ENCODE results near the gene VPS26B. TPM values are rescaled to one million over a fixed set of nuclear protein-coding genes. Genes with fewer than 3 reads are reported as not detected.

Gene VPS26B
- total RNA-seq, 1 experiment from 2014 or later = 33.1 TPM

GRCh38 chr11:134196756-134197155 is 27.7 kb upstream of the VPS26B start:
- no TSS peak for BruUV-seq (replicated peaks)
- no peaks in the 10 kb centered on the region for H3K4me1 Mint-ChIP-seq (ENCODE audit: low read depth, unreplicated experiment)
- CTCF ChIA-PET = no interaction called here
- intact Hi-C loops (cut with micrococcal nuclease; ENCODE audit: unreplicated experiment) = no loop called here
- H3K27ac Mint-ChIP-seq (ENCODE audit: unreplicated experiment) = no peak overlapping the region
- TF ChIP-seq CTCF (IDR thresholded peaks at IDR 0.05; ENCODE audit: unreplicated experiment) = no peak
- peaks cover 36% of the 10 kb centered on the region for H3K36me3 Mint-ChIP-seq (ENCODE audit: insufficient read depth, unreplicated experiment)
- DNase-seq = no peak
- no peak overlapping the region for H3K4me3 Mint-ChIP-seq (ENCODE audit: low read depth, unreplicated experiment)
- H3K27me3 Mint-ChIP-seq (ENCODE audit: unreplicated experiment) = no peaks in the 10 kb centered on the region
- no peaks in the 10 kb centered on the region for H3K9me3 Mint-ChIP-seq (ENCODE audit: low read depth, unreplicated experiment)

- Mint-ChIP-seq H3K4me1 (ENCODE audit: low read depth, unreplicated experiment) (no peaks in the 10 kb centered on the region), H3K27me3 (ENCODE audit: unreplicated experiment) (no peaks in the 10 kb centered on the region), H3K36me3 (ENCODE audit: insufficient read depth, unreplicated experiment) (peaks cover 42% of the 10 kb centered on the region), H3K9me3 (ENCODE audit: low read depth, unreplicated experiment) (no peaks in the 10 kb centered on the region), H3K27ac (ENCODE audit: unreplicated experiment) (no peak overlapping the region), H3K4me3 (ENCODE audit: low read depth, unreplicated experiment) (no peak overlapping the region)
- DNase-seq = no peak
- BruUV-seq (replicated peaks) = no TSS peak
- TF ChIP-seq CTCF (IDR thresholded peaks at IDR 0.05; ENCODE audit: unreplicated experiment) = no peak
- intact Hi-C loops (cut with micrococcal nuclease; ENCODE audit: unreplicated experiment) = no loop called here
- CTCF ChIA-PET = no interaction called here
Observed at GRCh38 chr11:134199531-134199930, 24.9 kb upstream of the VPS26B start.

GRCh38 chr11:134200688-134201087 is 23.8 kb upstream of the VPS26B start:
- CTCF ChIA-PET = interaction anchor here (0.7 kb wide), 1 partner anchor 11 kb away, joined by 5 read pairs; no protein-coding TSS in a partner anchor
- BruUV-seq (replicated peaks) = no TSS peak
- peaks cover 50% of the 10 kb centered on the region for H3K36me3 Mint-ChIP-seq (ENCODE audit: insufficient read depth, unreplicated experiment)
- H3K27me3 Mint-ChIP-seq (ENCODE audit: unreplicated experiment) = no peaks in the 10 kb centered on the region
- no peak overlapping the region for H3K4me3 Mint-ChIP-seq (ENCODE audit: low read depth, unreplicated experiment)
- intact Hi-C loops (cut with micrococcal nuclease; ENCODE audit: unreplicated experiment) = no loop called here
- no peaks in the 10 kb centered on the region for H3K4me1 Mint-ChIP-seq (ENCODE audit: low read depth, unreplicated experiment)
- no peak overlapping the region for H3K27ac Mint-ChIP-seq (ENCODE audit: unreplicated experiment)
- no peaks in the 10 kb centered on the region for H3K9me3 Mint-ChIP-seq (ENCODE audit: low read depth, unreplicated experiment)
- no peak for TF ChIP-seq CTCF (IDR thresholded peaks at IDR 0.05; ENCODE audit: unreplicated experiment)
- no peak for DNase-seq

- Mint-ChIP-seq H3K27ac (ENCODE audit: unreplicated experiment) (no peak overlapping the region), H3K27me3 (ENCODE audit: unreplicated experiment) (no peaks in the 10 kb centered on the region), H3K36me3 (ENCODE audit: insufficient read depth, unreplicated experiment) (peaks cover 44% of the 10 kb centered on the region), H3K4me1 (ENCODE audit: low read depth, unreplicated experiment) (no peaks in the 10 kb centered on the region), H3K9me3 (ENCODE audit: low read depth, unreplicated experiment) (no peaks in the 10 kb centered on the region), H3K4me3 (ENCODE audit: low read depth, unreplicated experiment) (no peak overlapping the region)
- no TSS peak for BruUV-seq (replicated peaks)
- no peak for DNase-seq
- intact Hi-C loops (cut with micrococcal nuclease; ENCODE audit: unreplicated experiment) = no loop called here
- CTCF ChIA-PET = no interaction called here
- TF ChIP-seq CTCF (IDR thresholded peaks at IDR 0.05; ENCODE audit: unreplicated experiment) = no peak
Observed at GRCh38 chr11:134202661-134203060, 21.8 kb upstream of the VPS26B start.

All from Calu3 (cell line).